A673 (cell line): Measurements from ENCODE around the gene SLIT1. TPM values are rescaled to one million over a fixed set of nuclear protein-coding genes. Genes with fewer than 3 reads are reported as not detected.

Experiments used
- BruUV-seq: library from RNA; stranded (reverse); fragments of 400-500 nt; replicated peaks from 2 replicates; lab custom pipeline; 2021; lab: Mats Ljungman, UMichigan
- CTCF ChIA-PET: fragments of 300-600 bp; sonication (Branson Sonifier 250); formaldehyde crosslinking; loops from one replicate; lab custom pipeline; 2022; ENCODE audit warnings: antibody characterized with exemption; lab: Charles Lee
- POLR2A ChIA-PET: fragments of 300-600 bp; sonication (Branson Sonifier 250); formaldehyde crosslinking; loops from one replicate; lab custom pipeline; 2022; ENCODE audit warnings: antibody characterized with exemption; ENCODE audit not compliant: low non-redundant PET; lab: Charles Lee
- DNase-seq: peaks from one replicate; pipeline ENCODE4 v3.0.0-alpha.2; 2015; ENCODE audit warnings: low spot score
- H3K27ac ChIP-seq: fragments of 200-600 bp; sonication (generic); 2 replicates; pipeline ENCODE4 v1.5.1; 2016; ENCODE audit warnings: mixed run types, low read depth, mild to moderate bottlenecking, mixed read lengths, antibody characterized with exemption, low read length; ENCODE audit not compliant: poor library complexity, severe bottlenecking
- H3K27me3 ChIP-seq: fragments of 200-600 bp; sonication (generic); replicated peaks from 2 replicates; pipeline ENCODE4 v1.6.1; 2017; ENCODE audit warnings: mixed run types, low read depth, mild to moderate bottlenecking, mixed read lengths, antibody characterized with exemption, low read length; ENCODE audit not compliant: insufficient read depth, poor library complexity
- H3K36me3 ChIP-seq: fragments of 200-600 bp; sonication (generic); 2 replicates; pipeline ENCODE4 v1.6.1; 2016; ENCODE audit warnings: mixed run types, mild to moderate bottlenecking, mixed read lengths, antibody characterized with exemption, low read length; ENCODE audit not compliant: insufficient read depth, poor library complexity, severe bottlenecking
- H3K4me1 ChIP-seq: fragments of 200-600 bp; sonication (generic); 2 replicates; pipeline ENCODE4 v1.6.1; 2017; ENCODE audit warnings: mixed run types, mild to moderate bottlenecking, mixed read lengths, antibody characterized with exemption, low read length; ENCODE audit not compliant: insufficient read depth, poor library complexity, severe bottlenecking
- H3K4me3 ChIP-seq: fragments of 200-600 bp; sonication (generic); 2 replicates; pipeline ENCODE4 v1.5.1; 2016; ENCODE audit warnings: low read depth, mixed run types, mild to moderate bottlenecking, mixed read lengths, low read length; ENCODE audit not compliant: poor library complexity, severe bottlenecking
- H3K9me3 ChIP-seq: fragments of 200-600 bp; sonication (generic); 2 replicates; pipeline ENCODE4 v1.6.1; 2016; ENCODE audit warnings: mixed run types, low read depth, mild to moderate bottlenecking, mixed read lengths, antibody characterized with exemption, low read length; ENCODE audit not compliant: poor library complexity, severe bottlenecking
- CTCF ChIP-seq: fragments of 300-800, 200-600 bp; sonication (generic); conservative IDR thresholded peaks from 2 replicates; pipeline ENCODE4 v1.5.1; 2017; ENCODE audit warnings: low read depth, mild to moderate bottlenecking, antibody characterized with exemption, low read length, moderate library complexity, mixed read lengths
- EZH2 ChIP-seq: fragments of 200-600 bp; sonication (generic); IDR thresholded peaks from 2 replicates; pipeline ENCODE4 v1.6.1; 2017; ENCODE audit warnings: borderline replicate concordance, low read depth, mild to moderate bottlenecking, mixed read lengths, antibody characterized with exemption, low read length; ENCODE audit not compliant: poor library complexity, severe bottlenecking
- intact Hi-C: fragments of 100-400 bp; cut with micrococcal nuclease; formaldehyde crosslinking; loops from one replicate; pipeline ENCODE4 v1.10.0; 2022; ENCODE audit not compliant: unreplicated experiment
- total RNA-seq: library from RNA; stranded (reverse); gene quantifications from 2 replicates; pipeline ENCODE4 v1.2.3, GENCODE V29; 2021

The SLIT1 gene
- total RNA-seq, 1 experiment from 2014 or later: 0.43 TPM

GRCh38 chr10:97007417-97007816 is 178.3 kb downstream of the SLIT1 start:
- CTCF ChIA-PET: no interaction called here
- intact Hi-C loops: no loop called here
- POLR2A ChIA-PET: no interaction called here
- no peaks in the 10 kb centered on the region for H3K36me3 ChIP-seq
- H3K4me1 ChIP-seq: no peaks in the 10 kb centered on the region
- H3K4me3 ChIP-seq: no peak overlapping the region
- H3K27ac ChIP-seq: no peak overlapping the region
- no peaks in the 10 kb centered on the region for H3K27me3 ChIP-seq
- TF ChIP-seq EZH2: no peak
- TF ChIP-seq CTCF: no peak
- no TSS peak for BruUV-seq
- no peak for DNase-seq
- peaks cover 9% of the 10 kb centered on the region for H3K9me3 ChIP-seq

GRCh38 chr10:97006364-97006763 is 179.4 kb downstream of the SLIT1 start:
- Histone ChIP-seq H3K4me1 (no peaks in the 10 kb centered on the region), H3K27ac (no peak overlapping the region), H3K4me3 (no peak overlapping the region), H3K36me3 (no peaks in the 10 kb centered on the region), H3K9me3 (peaks cover 9% of the 10 kb centered on the region), H3K27me3 (no peaks in the 10 kb centered on the region)
- DNase-seq: no peak
- ChIA-PET POLR2A (no interaction called here), CTCF (no interaction called here)
- intact Hi-C loops: no loop called here
- no peak for TF ChIP-seq CTCF
- TF ChIP-seq EZH2: no peak
- BruUV-seq: no TSS peak

GRCh38 chr10:97005349-97005748 is 180.4 kb downstream of the SLIT1 start:
- Histone ChIP-seq H3K9me3 (peaks cover 9% of the 10 kb centered on the region), H3K27me3 (no peaks in the 10 kb centered on the region), H3K27ac (no peak overlapping the region), H3K36me3 (no peaks in the 10 kb centered on the region), H3K4me3 (no peak overlapping the region), H3K4me1 (no peaks in the 10 kb centered on the region)
- intact Hi-C loops: no loop called here
- BruUV-seq: no TSS peak
- POLR2A ChIA-PET: no interaction called here
- CTCF ChIA-PET: no interaction called here
- no peak for DNase-seq
- TF ChIP-seq CTCF: no peak
- no peak for TF ChIP-seq EZH2
